Activated naive CD4-positive, alpha-beta T cell treated with anti-CD3 and anti-CD28 coated beads, Interleukin-2, amount 10 ng/mL, durations not matched to agents 7 days and 5 days (primary cell): ENCODE data around the gene CASS4.

Experiments
- CTCF ChIA-PET: fragments of 350-600 bp; sonication (Branson Sonifier 250); formaldehyde crosslinking; loops from one replicate; lab custom pipeline; 2021; ENCODE audit warnings: antibody characterized with exemption; lab: Charles Lee
- DNase-seq: peaks from one replicate; pipeline ENCODE4 v3.0.0-alpha.2; 2020
- H3K27ac Mint-ChIP-seq: one replicate; pipeline ENCODE4 v1.8.0; 2021; ENCODE audit warnings: mild to moderate bottlenecking, moderate library complexity, mixed read lengths
- H3K27me3 Mint-ChIP-seq: one replicate; pipeline ENCODE4 v1.8.0; 2021; ENCODE audit warnings: mild to moderate bottlenecking, mixed read lengths
- H3K36me3 Mint-ChIP-seq: one replicate; pipeline ENCODE4 v1.8.0; 2021; ENCODE audit warnings: mixed read lengths
- H3K4me1 Mint-ChIP-seq: one replicate; pipeline ENCODE4 v1.8.0; 2021; ENCODE audit warnings: mixed read lengths
- H3K4me3 Mint-ChIP-seq: one replicate; pipeline ENCODE4 v1.8.0; 2021; ENCODE audit warnings: mild to moderate bottlenecking, moderate library complexity, mixed read lengths
- H3K9me3 Mint-ChIP-seq: one replicate; pipeline ENCODE4 v1.8.0; 2021; ENCODE audit warnings: mixed read lengths

CASS4 gene

GRCh38 chr20:56503916-56504315 lies 91.9 kb downstream of the CASS4 start:
- peaks cover 12% of the 10 kb centered on the region for H3K36me3 Mint-ChIP-seq
- H3K9me3 Mint-ChIP-seq, result no peaks in the 10 kb centered on the region
- H3K27me3 Mint-ChIP-seq, result no peaks in the 10 kb centered on the region
- CTCF ChIA-PET, result interaction anchor here (1.4 to 1.5 kb wide), 2 partner anchors 110 to 117 kb away, joined by 3 read pairs; no protein-coding TSS in a partner anchor
- DNase-seq, result no peak
- H3K4me3 Mint-ChIP-seq, result no peak overlapping the region
- no peak overlapping the region for H3K27ac Mint-ChIP-seq
- peaks cover 9% of the 10 kb centered on the region for H3K4me1 Mint-ChIP-seq

GRCh38 chr20:56504373-56505005 lies 92.4 kb downstream of the CASS4 start:
- H3K4me1 Mint-ChIP-seq, result peaks cover 9% of the 10 kb centered on the region
- peak overlapping the region; percentile 19 for H3K27ac Mint-ChIP-seq
- H3K9me3 Mint-ChIP-seq, result no peaks in the 10 kb centered on the region
- DNase-seq, result peak; percentile 37
- CTCF ChIA-PET, result interaction anchor here (1.0 to 1.5 kb wide), 3 partner anchors 46 to 118 kb away, joined by 3 read pairs; no protein-coding TSS in a partner anchor
- no peak overlapping the region for H3K4me3 Mint-ChIP-seq
- peaks cover 13% of the 10 kb centered on the region for H3K36me3 Mint-ChIP-seq
- H3K27me3 Mint-ChIP-seq, result no peaks in the 10 kb centered on the region

GRCh38 chr20:56506103-56506502 lies 94.0 kb downstream of the CASS4 start:
- CTCF ChIA-PET, result no interaction called here
- H3K36me3 Mint-ChIP-seq, result peaks cover 12% of the 10 kb centered on the region
- H3K4me3 Mint-ChIP-seq, result no peak overlapping the region
- H3K9me3 Mint-ChIP-seq, result no peaks in the 10 kb centered on the region
- H3K27ac Mint-ChIP-seq, result no peak overlapping the region
- H3K27me3 Mint-ChIP-seq, result no peaks in the 10 kb centered on the region
- DNase-seq, result no peak
- peaks cover 12% of the 10 kb centered on the region for H3K4me1 Mint-ChIP-seq
